RKO (cell line): Measurements from ENCODE around the gene SLC44A1.

ENCODE experiments used
- DNase-seq: peaks from one replicate; pipeline ENCODE4 v3.0.0-alpha.2; 2016; ENCODE audit warnings: low spot score

Gene SLC44A1

DNA sequence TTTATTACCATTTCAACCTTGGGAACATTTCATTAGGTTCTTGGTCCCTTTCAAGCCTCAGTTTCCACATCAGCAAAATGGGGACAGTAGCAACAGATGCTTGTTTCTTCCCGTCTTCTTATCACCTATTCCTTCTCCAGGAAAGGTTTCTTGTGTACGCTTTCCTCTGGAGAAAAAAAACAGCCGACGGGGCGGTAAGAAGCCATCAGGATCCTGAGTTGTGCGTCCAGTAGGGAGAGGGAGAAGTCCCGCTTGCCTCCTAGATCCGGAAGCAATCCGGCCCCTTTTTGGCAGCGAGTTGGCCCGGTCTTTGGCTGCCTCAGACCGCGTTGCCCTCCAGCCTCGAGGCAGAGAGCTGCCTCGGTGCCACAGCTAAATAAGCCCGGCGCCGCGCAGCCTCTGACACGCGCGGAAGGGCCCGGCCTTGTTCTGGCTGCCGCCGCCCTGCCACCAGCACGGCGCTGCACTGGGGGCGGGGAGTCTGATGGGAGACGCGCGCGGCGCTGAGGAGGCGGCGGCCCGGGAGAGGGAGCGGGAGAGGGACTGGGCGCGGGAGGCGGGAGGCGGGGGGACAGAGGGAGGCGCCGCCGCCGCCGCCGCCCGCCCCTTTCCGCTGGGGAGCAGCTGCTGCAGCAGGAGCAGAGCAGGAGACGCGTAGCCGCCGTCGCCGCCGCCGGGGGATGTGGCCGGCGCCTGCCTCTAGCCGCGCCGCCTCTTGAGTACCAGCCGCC, at the start of gene SLC44A1:
TSS of gene SLC44A1 (plus strand) at position 649 of the 731 bp plus-strand sequence. CDS start 218 bp downstream, outside the sequence.
- DNase-seq, result peak; percentile 96

DNA sequence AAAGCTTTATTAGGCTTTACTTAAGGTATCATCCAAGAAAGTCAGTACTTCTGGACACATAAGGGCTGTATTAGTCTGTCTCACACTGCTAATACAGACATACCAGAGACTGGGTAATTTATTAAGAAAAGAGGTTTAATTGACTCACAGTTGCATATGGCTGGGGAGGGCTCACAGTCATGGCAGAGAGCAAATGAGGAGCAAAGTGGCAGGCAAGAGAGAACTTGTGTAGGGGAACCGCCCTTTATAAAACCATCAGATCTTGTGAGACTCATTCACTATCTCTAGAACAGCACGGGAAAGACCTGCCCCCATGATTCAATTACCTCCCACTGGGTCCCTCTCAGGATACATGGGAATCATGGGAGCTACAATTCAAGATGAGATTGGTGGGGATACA, 49.2 kb upstream of the SLC44A1 start:
- no peak for DNase-seq

- no peak for DNase-seq
Measured at GRCh38 chr9:105198023-105198422, 46.4 kb upstream of the SLC44A1 start.

DNA sequence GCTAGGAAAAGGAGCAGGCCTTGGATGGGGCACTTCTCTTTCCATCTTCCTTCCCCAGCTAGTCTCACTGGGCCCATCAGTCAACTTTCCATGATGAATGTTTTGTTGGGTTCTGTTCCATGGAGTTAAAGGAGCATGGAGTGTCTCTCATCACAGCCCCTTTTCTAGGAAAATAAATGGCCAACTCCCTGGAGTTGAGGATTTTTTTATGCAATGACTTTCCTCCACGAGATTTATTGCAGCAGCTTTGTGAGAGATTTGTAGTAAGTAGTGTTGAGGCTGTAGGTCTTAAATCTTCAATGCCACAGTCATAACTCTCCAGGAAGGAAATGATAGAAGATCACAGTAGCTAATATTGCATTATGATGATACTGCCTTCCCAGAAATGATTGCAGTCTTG, 45.6 kb upstream of the SLC44A1 start:
- no peak for DNase-seq

DNA sequence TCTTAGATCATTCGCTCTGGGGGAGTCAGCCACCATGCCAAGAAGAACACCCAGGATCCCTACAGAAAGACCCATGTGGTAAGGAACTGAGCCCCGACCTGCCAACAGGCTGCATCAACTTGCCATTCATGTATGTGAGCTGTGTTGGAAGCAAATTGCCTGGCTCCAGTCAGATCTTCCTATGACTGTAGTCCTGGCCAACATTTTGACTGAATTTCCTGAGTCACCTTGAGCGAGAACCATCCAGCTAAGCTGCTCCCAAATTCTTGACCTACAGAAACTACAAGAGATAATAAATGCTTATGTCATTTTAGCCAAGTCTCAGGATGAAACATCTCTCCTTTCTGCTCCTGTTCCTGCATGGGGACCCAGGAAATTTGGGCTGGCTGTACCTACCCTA, 40.0 kb upstream of the SLC44A1 start:
- DNase-seq, result no peak

DNA sequence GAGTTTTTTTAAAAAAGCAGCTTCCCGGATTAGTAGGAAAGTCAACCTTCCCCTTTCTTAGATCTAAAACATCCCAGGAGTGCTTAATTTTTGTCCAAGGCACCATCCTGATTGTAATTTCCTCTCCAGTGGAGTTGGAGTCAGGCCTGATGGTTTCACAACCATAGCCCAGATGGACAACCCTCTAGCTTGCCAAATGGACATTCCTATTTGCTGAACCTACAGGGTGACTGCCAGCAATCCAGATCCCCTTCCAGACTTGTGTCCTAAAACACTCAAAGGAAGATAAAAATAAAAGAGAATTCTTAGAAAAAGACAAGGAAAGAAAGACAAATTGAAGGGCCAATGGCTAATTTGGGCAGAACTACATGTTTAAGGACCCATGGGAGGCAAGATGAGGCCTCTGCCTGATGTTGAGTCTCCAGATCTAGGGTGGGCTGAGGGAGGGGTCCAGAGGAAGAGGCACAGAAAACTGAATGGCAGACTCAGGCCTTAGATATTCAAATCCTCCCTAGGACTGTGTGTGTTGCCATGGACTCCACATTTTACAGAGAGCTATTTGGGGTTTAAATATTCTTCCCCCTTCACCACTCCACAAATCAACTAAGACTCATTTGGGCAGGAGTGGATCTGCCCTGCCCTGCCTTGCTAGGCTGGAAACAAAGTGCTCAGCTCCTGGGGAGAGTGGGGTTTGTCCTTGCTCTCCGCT, 38.5 kb upstream of the SLC44A1 start:
- DNase-seq, result no peak

GRCh38 chr9:105206496-105206820, 38.0 kb upstream of the SLC44A1 start:
- no peak for DNase-seq

DNA sequence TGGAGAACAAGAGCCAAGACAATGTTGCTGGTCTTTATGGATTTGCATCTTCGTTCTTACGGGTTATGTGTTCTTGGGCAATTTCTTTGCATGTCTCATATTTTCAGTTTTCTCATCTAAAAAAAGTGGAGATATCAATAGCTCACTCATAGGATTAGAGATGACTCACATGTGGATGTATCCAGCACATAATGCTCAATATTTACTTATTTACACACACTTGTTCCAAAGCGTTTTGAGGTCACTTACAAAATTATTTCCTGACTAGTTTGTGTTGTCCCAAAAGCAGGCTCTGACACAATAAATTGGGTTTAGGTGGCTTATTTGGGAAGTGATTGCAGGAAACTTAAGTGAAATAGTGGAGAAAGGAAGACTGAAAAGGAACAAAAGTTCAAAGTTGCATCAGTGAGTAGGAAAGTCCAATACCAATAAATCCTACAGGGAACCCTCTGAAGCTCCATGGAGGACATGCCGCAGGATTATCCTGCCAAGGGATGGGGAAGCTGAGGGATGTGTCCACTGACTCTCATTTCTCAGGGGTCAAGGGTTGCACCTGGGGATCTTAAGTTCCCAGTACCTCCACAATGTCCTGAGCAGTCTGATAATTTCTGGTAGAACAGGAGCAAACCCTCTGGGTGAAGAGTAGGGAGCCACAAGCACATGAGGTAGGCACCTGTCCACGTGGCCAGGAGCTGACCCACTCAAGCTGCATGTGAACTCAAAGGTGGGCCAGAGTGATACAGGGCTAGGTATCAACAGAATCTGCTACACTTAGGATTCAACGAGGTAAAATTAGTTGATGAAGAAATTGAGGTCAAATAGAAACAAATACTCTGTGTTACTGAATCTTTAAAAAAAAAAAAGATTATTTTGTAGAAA, 37.4 kb upstream of the SLC44A1 start:
- DNase-seq, result no peak

GRCh38 chr9:105216440-105217178, 27.8 kb upstream of the SLC44A1 start:
- no peak for DNase-seq

- no peak for DNase-seq
Measured at GRCh38 chr9:105218673-105219072, 25.8 kb upstream of the SLC44A1 start.

- no peak for DNase-seq
Measured at GRCh38 chr9:105219291-105219805, 25.1 kb upstream of the SLC44A1 start.

DNA sequence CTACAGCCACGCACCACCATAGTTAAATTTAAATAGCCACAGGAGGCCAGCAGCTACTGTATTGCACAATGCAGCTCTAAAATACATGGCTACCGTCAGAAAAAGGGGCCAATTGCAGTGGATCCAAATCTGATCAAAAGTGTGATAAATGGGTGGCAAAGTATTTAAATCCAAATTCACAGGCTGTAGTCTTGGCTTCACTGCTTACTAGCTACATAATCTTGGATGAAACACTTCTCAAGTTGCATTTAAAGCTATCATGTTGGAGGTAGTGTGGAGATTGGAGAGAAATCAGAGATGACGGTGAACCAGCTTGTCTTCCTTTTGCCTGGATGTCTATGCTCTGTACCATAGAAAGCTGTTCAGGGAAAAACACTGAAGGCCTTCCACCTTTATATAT, 24.0 kb upstream of the SLC44A1 start:
- DNase-seq, result no peak

GRCh38 chr9:105223544-105224140, 20.8 kb upstream of the SLC44A1 start:
- no peak for DNase-seq

GRCh38 chr9:105226055-105226454, 18.4 kb upstream of the SLC44A1 start:
- no peak for DNase-seq

DNA sequence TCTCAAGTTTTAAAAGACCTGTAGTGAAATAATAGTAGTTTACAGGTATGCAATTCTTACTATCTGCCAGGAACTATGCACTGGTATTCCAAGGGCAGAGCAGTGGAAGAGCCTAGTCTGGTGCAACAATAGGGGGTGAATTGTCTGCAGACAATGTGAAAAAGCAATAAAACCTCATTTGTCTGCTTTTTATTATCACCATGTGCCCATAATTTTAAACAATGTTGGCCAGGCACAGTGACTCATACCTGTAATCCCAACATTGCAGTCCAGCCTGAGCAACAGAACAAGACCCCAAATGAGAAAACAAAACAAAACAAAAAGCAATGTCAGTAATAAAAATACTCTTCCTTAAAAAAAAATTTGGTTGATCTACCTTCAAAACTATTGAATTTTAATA, 12.2 kb upstream of the SLC44A1 start:
- no peak for DNase-seq

- no peak for DNase-seq
Measured at GRCh38 chr9:105233873-105234272, 10.6 kb upstream of the SLC44A1 start.

- DNase-seq, result no peak
Measured at GRCh38 chr9:105236261-105236660, 8.2 kb upstream of the SLC44A1 start.

DNA sequence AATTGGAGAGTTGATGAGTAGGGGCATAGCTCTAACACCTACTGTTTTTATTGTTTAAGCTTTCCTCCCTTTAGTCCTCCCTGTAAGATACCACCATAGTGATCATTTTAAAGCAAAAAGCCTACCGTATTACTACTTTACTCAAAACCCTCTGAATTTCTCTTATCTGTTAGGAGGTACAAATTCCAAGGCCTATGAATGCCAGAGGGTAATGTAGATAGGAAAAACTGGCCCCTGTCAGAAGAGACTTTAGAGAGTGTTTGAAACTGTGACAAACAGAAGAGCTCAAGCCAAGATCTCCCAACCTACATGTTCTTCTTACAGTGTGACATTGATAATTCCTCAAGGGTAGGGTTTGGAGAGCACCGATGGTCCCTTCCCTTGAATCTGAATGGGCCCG, 7.2 kb upstream of the SLC44A1 start:
- DNase-seq, result no peak

DNA sequence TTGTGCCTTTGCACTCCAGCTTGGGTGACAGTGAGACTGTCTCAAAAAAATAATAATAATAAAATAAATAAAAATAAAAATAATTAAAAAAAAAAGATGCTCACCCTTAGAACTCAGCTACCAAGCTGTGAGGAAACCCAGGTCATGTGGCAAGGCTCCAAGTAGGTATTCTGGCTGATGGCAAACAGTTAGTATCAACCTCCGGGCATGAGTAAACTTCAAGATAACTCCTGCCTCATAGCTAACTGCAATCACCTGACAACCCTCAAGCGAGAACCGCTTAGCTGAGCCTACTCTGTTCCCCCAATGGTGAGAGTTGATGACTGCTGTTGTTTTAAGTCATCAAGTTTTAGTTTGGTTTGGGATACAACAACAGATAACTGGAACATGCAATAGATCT, 6.1 kb upstream of the SLC44A1 start:
- no peak for DNase-seq

DNA sequence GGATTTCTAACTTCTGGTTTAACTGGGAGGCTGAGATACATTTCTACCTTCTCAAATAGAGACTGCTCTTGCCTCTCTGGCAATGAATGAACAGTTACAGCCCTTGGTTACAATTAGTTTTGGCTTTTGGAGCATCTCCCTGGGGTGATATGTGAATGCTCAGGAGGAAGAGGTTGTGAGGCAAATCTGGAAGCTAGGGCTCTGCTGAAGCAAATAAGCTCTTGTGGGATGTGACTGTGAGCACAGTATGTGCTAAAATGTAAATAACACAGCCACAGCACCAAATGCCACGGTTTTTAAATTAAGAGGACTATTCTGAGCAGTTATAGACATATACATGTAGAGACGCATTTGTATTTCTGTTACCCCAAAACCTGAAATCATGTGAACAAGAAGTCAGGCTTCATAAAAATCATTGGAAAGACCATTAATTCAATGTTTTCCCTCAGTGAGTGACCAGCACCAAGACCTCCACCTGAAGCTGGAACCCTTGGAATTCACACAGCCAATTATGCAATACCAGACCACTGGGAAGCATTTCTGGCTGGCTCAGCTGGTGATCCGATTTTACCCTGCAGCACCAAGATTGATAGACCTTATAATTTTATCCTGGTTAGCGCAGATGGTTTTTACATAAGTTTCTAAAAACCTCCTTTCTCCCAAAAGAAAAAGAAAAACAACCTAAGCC, 3.0 kb upstream of the SLC44A1 start:
- DNase-seq, result no peak

DNA sequence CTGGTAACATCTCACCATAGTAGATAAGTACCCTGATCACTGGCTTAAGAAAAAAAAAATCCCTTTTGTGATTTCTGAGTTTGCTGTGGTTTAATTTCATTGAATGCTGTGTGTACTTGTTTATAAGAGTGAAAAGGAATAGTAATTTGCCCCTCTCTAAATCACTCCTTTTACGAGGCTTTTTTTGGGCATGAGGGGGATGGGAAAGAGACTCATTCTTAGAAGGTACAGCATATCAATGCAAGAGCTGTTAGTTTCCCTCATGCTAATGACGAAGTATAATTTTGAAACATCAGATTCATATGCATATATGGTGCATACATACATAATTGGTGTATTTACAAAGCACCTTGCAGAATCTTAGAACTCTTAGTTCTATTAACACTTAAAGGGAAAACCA, 2.4 kb upstream of the SLC44A1 start:
- no peak for DNase-seq
